Smooth muscle cell (in vitro differentiated cells): Measurements from ENCODE around the gene ACAD9. TPM values are rescaled to one million over a fixed set of nuclear protein-coding genes. Genes with fewer than 3 reads are reported as not detected.
A peak's percentile ranks its signal among the peaks of the same experiment; 100 is the strongest.

ENCODE experiments used
- DNase-seq: peaks from one replicate; lab custom pipeline; 2025; ENCODE audit not compliant: unreplicated experiment; lab: John Stamatoyannopoulos, UW
- H2AFZ ChIP-seq: fragments of 200-600 bp; sonication (generic); 2 replicates; pipeline ENCODE4 v1.6.0; 2016; ENCODE audit warnings: antibody characterized with exemption, low read depth, mild to moderate bottlenecking
- H3F3A ChIP-seq: fragments of 200-600 bp; sonication (generic); 2 replicates; pipeline ENCODE4 v1.6.0; 2017; ENCODE audit warnings: antibody characterized with exemption, low read depth
- H3K27ac ChIP-seq: fragments of 200-600 bp; sonication (generic); 2 replicates; pipeline ENCODE4 v1.5.1; 2016; ENCODE audit warnings: low read depth, mild to moderate bottlenecking
- H3K27me3 ChIP-seq: fragments of 200-600 bp; sonication (generic); 2 replicates; pipeline ENCODE4 v1.6.1; 2016; ENCODE audit warnings: low read depth, mild to moderate bottlenecking
- H3K36me3 ChIP-seq: fragments of 200-600 bp; sonication (generic); 2 replicates; pipeline ENCODE4 v1.5.1; 2016; ENCODE audit warnings: low read depth
- H3K4me1 ChIP-seq: fragments of 200-600 bp; sonication (generic); 2 replicates; pipeline ENCODE4 v1.5.1; 2016; ENCODE audit warnings: low read depth
- H3K4me2 ChIP-seq: fragments of 200-600 bp; sonication (generic); 2 replicates; pipeline ENCODE4 v1.6.0; 2016; ENCODE audit warnings: mild to moderate bottlenecking
- H3K4me3 ChIP-seq: fragments of 200-600 bp; sonication (generic); 2 replicates; pipeline ENCODE4 v1.5.1; 2016; ENCODE audit warnings: mild to moderate bottlenecking
- H3K79me2 ChIP-seq: fragments of 200-600 bp; sonication (generic); 2 replicates; pipeline ENCODE4 v1.6.0; 2016; ENCODE audit warnings: low read depth, mild to moderate bottlenecking
- H3K9ac ChIP-seq: fragments of 200-600 bp; sonication (generic); 2 replicates; pipeline ENCODE4 v1.6.0; 2016; ENCODE audit warnings: low read depth
- H3K9me3 ChIP-seq: fragments of 200-600 bp; sonication (generic); replicated peaks from 2 replicates; pipeline ENCODE4 v1.5.1; 2016; ENCODE audit warnings: low read depth
- H4K20me1 ChIP-seq: fragments of 200-600 bp; sonication (generic); 2 replicates; pipeline ENCODE4 v1.6.0; 2016; ENCODE audit warnings: low read depth
- WGBS: methylation state at CpG from one replicate; pipeline ENCODE4 v1.1.7; 2016; ENCODE audit warnings: low lambda C conversion rate; 5-methylcytosine and 5-hydroxymethylcytosine counted together
- polyA plus RNA-seq: library from polyadenylated mRNA; unstranded; fragments of >200 nt; fragmentation: Nextera tagmentation; extraction: Ambion mirVana; gene quantifications from 2 replicates; pipeline ENCODE4 v1.2.1, GENCODE V29; 2016
- total RNA-seq: library from RNA; depleted of rRNA; stranded (reverse); fragments of >200 nt; gene quantifications from 2 replicates; pipeline ENCODE4 v1.2.3, GENCODE V29; 2014
- TF ChIP-seq, protein P1 (sequence below): fragments of 200-600 bp; sonication (generic); IDR thresholded peaks from 2 replicates; pipeline ENCODE4 v1.5.1; 2017; ENCODE audit warnings: borderline replicate concordance, mild to moderate bottlenecking, antibody characterized with exemption; ENCODE audit not compliant: insufficient read depth, poor library complexity, severe bottlenecking

The ACAD9 gene
- total and polyA plus RNA-seq, 2 experiments from 2014 or later = 24.4 to 24.5 TPM

DNA sequence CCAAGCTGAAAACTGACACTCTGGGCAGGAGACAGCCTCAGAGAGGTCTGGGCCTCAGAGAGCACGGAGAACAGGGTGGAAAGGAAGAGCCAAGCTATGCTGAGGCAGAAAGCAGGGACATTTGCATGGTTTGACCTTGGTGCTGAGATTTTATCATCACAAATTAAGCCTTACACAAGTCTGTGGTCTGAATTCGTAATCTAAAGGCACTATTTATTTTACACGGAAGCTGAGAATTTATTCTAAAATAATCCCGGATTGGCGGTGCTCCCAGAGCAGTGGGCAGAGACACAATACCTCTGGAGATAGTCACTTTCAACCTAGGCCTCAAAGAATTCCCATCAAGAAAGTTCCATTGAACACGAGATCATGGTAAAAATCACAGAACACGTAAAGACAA is 67.0 kb downstream of the ACAD9 start:
- no peaks in the 10 kb centered on the region for H3K4me1 ChIP-seq
- H3K36me3 ChIP-seq = no peaks in the 10 kb centered on the region
- no peaks in the 10 kb centered on the region for H3K27me3 ChIP-seq
- no peak overlapping the region for H3K27ac ChIP-seq
- H3K79me2 ChIP-seq = no peaks in the 10 kb centered on the region
- 80% methylated on average over 7 of the region's 7 CpGs for WGBS
- H4K20me1 ChIP-seq = no peaks in the 10 kb centered on the region
- no peaks in the 10 kb centered on the region for H3K9me3 ChIP-seq
- no peak overlapping the region for H3K4me3 ChIP-seq
- H3K4me2 ChIP-seq = no peak overlapping the region
- no peak for DNase-seq
- TF ChIP-seq, protein P1, sequence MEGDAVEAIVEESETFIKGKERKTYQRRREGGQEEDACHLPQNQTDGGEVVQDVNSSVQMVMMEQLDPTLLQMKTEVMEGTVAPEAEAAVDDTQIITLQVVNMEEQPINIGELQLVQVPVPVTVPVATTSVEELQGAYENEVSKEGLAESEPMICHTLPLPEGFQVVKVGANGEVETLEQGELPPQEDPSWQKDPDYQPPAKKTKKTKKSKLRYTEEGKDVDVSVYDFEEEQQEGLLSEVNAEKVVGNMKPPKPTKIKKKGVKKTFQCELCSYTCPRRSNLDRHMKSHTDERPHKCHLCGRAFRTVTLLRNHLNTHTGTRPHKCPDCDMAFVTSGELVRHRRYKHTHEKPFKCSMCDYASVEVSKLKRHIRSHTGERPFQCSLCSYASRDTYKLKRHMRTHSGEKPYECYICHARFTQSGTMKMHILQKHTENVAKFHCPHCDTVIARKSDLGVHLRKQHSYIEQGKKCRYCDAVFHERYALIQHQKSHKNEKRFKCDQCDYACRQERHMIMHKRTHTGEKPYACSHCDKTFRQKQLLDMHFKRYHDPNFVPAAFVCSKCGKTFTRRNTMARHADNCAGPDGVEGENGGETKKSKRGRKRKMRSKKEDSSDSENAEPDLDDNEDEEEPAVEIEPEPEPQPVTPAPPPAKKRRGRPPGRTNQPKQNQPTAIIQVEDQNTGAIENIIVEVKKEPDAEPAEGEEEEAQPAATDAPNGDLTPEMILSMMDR = no peak
- no peaks in the 10 kb centered on the region for H3F3A ChIP-seq
- no peak overlapping the region for H3K9ac ChIP-seq
- no peak overlapping the region for H2AFZ ChIP-seq

DNA sequence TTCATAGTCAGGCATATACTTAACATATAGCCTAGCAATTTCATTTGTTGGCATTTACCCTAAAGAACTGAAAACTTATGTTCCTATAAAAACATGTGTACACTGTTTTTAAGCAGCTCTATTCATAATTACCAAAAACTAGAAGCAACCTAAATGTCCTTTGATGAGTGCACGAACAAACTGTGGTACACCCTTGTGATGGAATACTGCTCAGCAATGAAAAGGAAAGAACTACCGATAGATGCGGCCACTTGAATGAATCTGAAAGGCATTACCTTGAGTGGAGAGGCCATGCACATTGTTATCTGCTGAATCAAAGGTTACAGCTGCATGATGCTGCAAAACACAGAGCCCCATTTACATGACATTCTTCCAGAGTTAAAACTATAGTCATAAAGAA is 69.7 kb downstream of the ACAD9 start:
- WGBS = 78% methylated on average over 3 of the region's 3 CpGs
- H3K27me3 ChIP-seq = no peaks in the 10 kb centered on the region
- no peak for DNase-seq

DNA sequence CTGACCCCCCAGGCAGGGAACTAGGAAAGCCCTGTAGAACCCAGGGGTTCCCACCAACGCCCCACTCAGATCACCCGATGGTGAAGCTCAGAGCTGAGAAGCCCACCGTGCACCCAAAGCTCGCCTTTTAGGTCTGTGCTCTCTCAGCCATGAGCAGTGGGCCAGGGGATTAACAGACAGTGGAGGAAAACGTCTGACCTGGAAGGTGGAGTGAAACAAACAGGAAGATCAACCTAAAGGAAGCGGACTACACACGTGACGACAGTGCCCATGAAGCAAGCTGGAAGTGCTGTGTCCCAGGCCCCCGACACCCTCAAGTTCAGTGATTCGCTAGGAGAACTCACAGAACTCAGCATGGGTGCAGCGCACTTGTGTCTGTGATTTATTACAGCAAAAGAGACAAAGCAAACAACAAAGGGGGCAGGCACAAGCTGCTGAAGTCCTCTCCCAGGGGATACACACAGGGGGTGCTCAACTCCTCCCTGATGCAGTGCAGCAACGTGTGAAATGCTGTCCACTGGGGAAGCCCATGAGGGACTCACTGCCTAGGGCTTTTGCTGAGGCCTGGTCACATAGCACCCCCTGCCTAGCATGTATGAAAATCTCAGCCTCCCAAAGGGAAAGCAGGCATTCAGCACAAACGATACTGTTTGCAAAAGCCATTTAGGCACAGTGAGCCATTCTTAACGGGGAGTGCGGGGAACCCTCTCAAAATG is 71.0 kb downstream of the ACAD9 start:
- H3K9me3 ChIP-seq = no peaks in the 10 kb centered on the region
- H4K20me1 ChIP-seq = no peaks in the 10 kb centered on the region
- H2AFZ ChIP-seq = no peak overlapping the region
- H3K4me2 ChIP-seq = no peak overlapping the region
- H3K27ac ChIP-seq = no peak overlapping the region
- H3K4me1 ChIP-seq = no peaks in the 10 kb centered on the region
- no peak for DNase-seq
- no peaks in the 10 kb centered on the region for H3F3A ChIP-seq
- no peaks in the 10 kb centered on the region for H3K36me3 ChIP-seq
- no peak overlapping the region for H3K9ac ChIP-seq
- no peaks in the 10 kb centered on the region for H3K27me3 ChIP-seq
- H3K79me2 ChIP-seq = no peaks in the 10 kb centered on the region
- WGBS = 75% methylated on average over 15 of the region's 15 CpGs
- TF ChIP-seq, protein P1 = peak; percentile 15
- H3K4me3 ChIP-seq = no peak overlapping the region

More for the DNA sequence above, 69.7 kb downstream of the ACAD9 start:
- H3K9me3 ChIP-seq = no peaks in the 10 kb centered on the region
- no peak overlapping the region for H3K4me2 ChIP-seq
- H3F3A ChIP-seq = no peaks in the 10 kb centered on the region
- no peak overlapping the region for H3K27ac ChIP-seq
- H3K36me3 ChIP-seq = no peaks in the 10 kb centered on the region
- H3K79me2 ChIP-seq = no peaks in the 10 kb centered on the region
- no peak overlapping the region for H3K9ac ChIP-seq
- TF ChIP-seq, protein P1 = no peak
- no peaks in the 10 kb centered on the region for H3K4me1 ChIP-seq
- no peaks in the 10 kb centered on the region for H4K20me1 ChIP-seq
- H3K4me3 ChIP-seq = no peak overlapping the region
- no peak overlapping the region for H2AFZ ChIP-seq

DNA sequence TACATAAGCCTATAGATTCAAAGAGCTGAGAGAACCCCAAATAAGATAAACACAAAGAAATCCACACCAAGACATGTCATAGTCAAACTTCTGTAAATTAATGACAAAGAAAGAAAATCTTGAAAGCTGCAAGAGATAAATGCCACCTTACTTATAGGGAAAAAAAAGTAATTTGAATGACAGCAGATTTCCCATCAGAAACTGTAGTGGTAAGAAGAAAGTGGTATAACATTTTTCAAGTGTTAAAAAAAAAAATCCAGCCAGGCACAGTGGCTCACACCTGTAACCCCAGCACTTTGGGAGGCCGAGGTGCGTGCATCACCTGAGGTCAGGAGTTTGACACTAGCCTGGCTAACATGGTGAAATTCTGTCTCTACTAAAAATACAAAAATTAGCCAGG is 77.0 kb downstream of the ACAD9 start:
- H3K4me3 ChIP-seq = no peak overlapping the region
- 100% methylated on average over 2 of the region's 2 CpGs for WGBS
- no peak overlapping the region for H3K27ac ChIP-seq

More for the DNA sequence above, 77.0 kb downstream of the ACAD9 start:
- Histone ChIP-seq H3K27me3 (no peaks in the 10 kb centered on the region), H2AFZ (no peak overlapping the region), H4K20me1 (no peaks in the 10 kb centered on the region), H3K4me1 (no peaks in the 10 kb centered on the region), H3K9ac (no peak overlapping the region), H3F3A (no peaks in the 10 kb centered on the region), H3K4me2 (no peak overlapping the region), H3K9me3 (no peaks in the 10 kb centered on the region), H3K79me2 (no peaks in the 10 kb centered on the region), H3K36me3 (no peaks in the 10 kb centered on the region)
- TF ChIP-seq, protein P1 = no peak
- DNase-seq = no peak
